Trophoblast cell (in vitro differentiated cells and primary cell): Measurements from ENCODE around the gene ENDOU.

Source experiments
- DNase-seq, 2 donors: peaks; one replicate each; pipeline ENCODE4 v3.0.0-alpha.2; 2016
- H2AFZ ChIP-seq: 2 replicates; pipeline ENCODE4 v1.6.1; 2013; ENCODE audit warnings: low read length, moderate library complexity, mild to moderate bottlenecking; ENCODE audit not compliant: insufficient read depth, poor library complexity
- H2AK5ac ChIP-seq: 2 replicates; pipeline ENCODE4 v1.6.1; 2013; ENCODE audit warnings: mild to moderate bottlenecking, low read length
- H2BK120ac ChIP-seq: 2 replicates; pipeline ENCODE4 v1.6.1; 2013; ENCODE audit warnings: low read length, mild to moderate bottlenecking, moderate library complexity; ENCODE audit not compliant: insufficient read depth, poor library complexity
- H2BK12ac ChIP-seq: 2 replicates; pipeline ENCODE4 v1.6.1; 2013; ENCODE audit warnings: mild to moderate bottlenecking, low read length, moderate library complexity
- H2BK5ac ChIP-seq: 2 replicates; pipeline ENCODE4 v1.6.1; 2013; ENCODE audit warnings: low read length, low read depth, moderate library complexity, mild to moderate bottlenecking; ENCODE audit not compliant: poor library complexity
- H3K14ac ChIP-seq: 2 replicates; pipeline ENCODE4 v1.6.1; 2013; ENCODE audit warnings: mild to moderate bottlenecking, low read length
- H3K18ac ChIP-seq: 2 replicates; pipeline ENCODE4 v1.6.1; 2013; ENCODE audit warnings: mild to moderate bottlenecking, low read length
- H3K23ac ChIP-seq: 2 replicates; pipeline ENCODE4 v1.6.1; 2013; ENCODE audit warnings: low read length
- H3K27ac ChIP-seq: 2 replicates; pipeline ENCODE4 v1.5.1; 2013; ENCODE audit warnings: low read depth, mild to moderate bottlenecking, inconsistent platforms, low read length, moderate library complexity
- H3K27me3 ChIP-seq: 2 replicates; pipeline ENCODE4 v1.6.1; 2013; ENCODE audit warnings: inconsistent platforms, mild to moderate bottlenecking, low read length, moderate library complexity; ENCODE audit not compliant: insufficient read depth
- H3K36me3 ChIP-seq, 2 experiments: 1 replicate in 1 of 2; 2 replicates in 1 of 2; pipeline ENCODE4 v1.6.1; 2013; ENCODE audit warnings: low read length in 2 of 2, mild to moderate bottlenecking in 2 of 2, moderate library complexity in 1 of 2; ENCODE audit not compliant: insufficient read depth in 2 of 2, control insufficient read depth in 1 of 2
- H3K4ac ChIP-seq: 2 replicates; pipeline ENCODE4 v1.6.1; 2013; ENCODE audit warnings: low read depth, mild to moderate bottlenecking, low read length, moderate library complexity
- H3K4me1 ChIP-seq, 2 experiments: 1 replicate in 1 of 2; 2 replicates in 1 of 2; pipeline ENCODE4 v1.6.1; 2013; ENCODE audit warnings: low read length in 2 of 2, mild to moderate bottlenecking in 2 of 2, moderate library complexity in 1 of 2; ENCODE audit not compliant: insufficient read depth in 2 of 2, control insufficient read depth in 1 of 2
- H3K4me2 ChIP-seq: 2 replicates; pipeline ENCODE4 v1.6.1; 2013; ENCODE audit warnings: inconsistent platforms, mild to moderate bottlenecking, low read length, moderate library complexity
- H3K4me3 ChIP-seq: 2 replicates; pipeline ENCODE4 v1.5.1; 2013; ENCODE audit warnings: mild to moderate bottlenecking, low read depth, low read length, inconsistent platforms
- H3K79me1 ChIP-seq: one replicate; pipeline ENCODE4 v1.6.1; 2013; ENCODE audit warnings: low read length
- H3K79me2 ChIP-seq: 2 replicates; pipeline ENCODE4 v1.6.1; 2013; ENCODE audit warnings: low read length, mild to moderate bottlenecking; ENCODE audit not compliant: control insufficient read depth, insufficient read depth, poor library complexity
- H3K9ac ChIP-seq: 2 replicates; pipeline ENCODE4 v1.6.1; 2013; ENCODE audit warnings: mild to moderate bottlenecking, low read length
- H3K9me3 ChIP-seq: 2 replicates; pipeline ENCODE4 v1.6.1; 2013; ENCODE audit warnings: low read depth, mild to moderate bottlenecking, control low read depth, inconsistent platforms, low read length; ENCODE audit not compliant: insufficient read depth
- H4K12ac ChIP-seq: 2 replicates; pipeline ENCODE4 v1.6.1; 2013; ENCODE audit warnings: low read depth, mild to moderate bottlenecking, low read length, moderate library complexity
- H4K8ac ChIP-seq: 2 replicates; pipeline ENCODE4 v1.6.1; 2013; ENCODE audit warnings: low read depth, mild to moderate bottlenecking, low read length, moderate library complexity
- H4K91ac ChIP-seq: one replicate; pipeline ENCODE4 v1.6.1; 2013; ENCODE audit warnings: low read depth, mild to moderate bottlenecking, low read length, moderate library complexity
- WGBS: extraction: QIAGEN DNeasy Blood & Tissue Kit; methylation state at CpG from one replicate; pipeline ENCODE4 v1.1.7; 2013; ENCODE audit warnings: missing lambda C conversion rate; ENCODE audit not compliant: insufficient read length, insufficient coverage; ENCODE audit errors: extremely low coverage; 5-methylcytosine and 5-hydroxymethylcytosine counted together

ENDOU gene

GRCh38 chr12:47751561-47751960 is 26.3 kb upstream of the ENDOU start:
- Histone ChIP-seq H3K79me1 (peaks cover 6% of the 10 kb centered on the region), H3K4me2 (no peak overlapping the region), H2BK5ac (no peak overlapping the region), H4K91ac (no peak overlapping the region), H4K12ac (no peak overlapping the region), H3K27ac (no peak overlapping the region), H2BK120ac (no peak overlapping the region), H3K36me3 (no peaks in the 10 kb centered on the region), H3K4ac (no peak overlapping the region), H3K4me3 (no peak overlapping the region), H2AK5ac (no peak overlapping the region), H3K23ac (no peak overlapping the region), H3K4me1 (peaks cover 26 to 32% of the 10 kb centered on the region in 2 experiments), H3K18ac (no peak overlapping the region), H2BK12ac (no peak overlapping the region), H4K8ac (no peak overlapping the region), H3K9me3 (peaks cover 1% of the 10 kb centered on the region), H3K14ac (no peak overlapping the region), H3K9ac (no peak overlapping the region), H3K79me2 (no peaks in the 10 kb centered on the region), H2AFZ (no peak overlapping the region), H3K27me3 (no peaks in the 10 kb centered on the region)
- DNase-seq: no peak
- no CpG with 5 or more reads among the region's 9 CpGs for WGBS

GRCh38 chr12:47750916-47751470 is 25.7 kb upstream of the ENDOU start:
- Histone ChIP-seq H3K27me3 (no peaks in the 10 kb centered on the region), H3K27ac (no peak overlapping the region), H3K79me2 (no peaks in the 10 kb centered on the region), H3K4ac (no peak overlapping the region), H3K36me3 (no peaks in the 10 kb centered on the region), H3K79me1 (peaks cover 6% of the 10 kb centered on the region), H4K8ac (no peak overlapping the region), H3K18ac (no peak overlapping the region), H4K91ac (no peak overlapping the region), H3K4me3 (no peak overlapping the region), H2AFZ (no peak overlapping the region), H3K9ac (no peak overlapping the region), H3K14ac (no peak overlapping the region), H2AK5ac (no peak overlapping the region), H2BK12ac (no peak overlapping the region), H3K4me2 (no peak overlapping the region), H3K4me1 (peaks cover 21 to 27% of the 10 kb centered on the region in 2 experiments), H3K23ac (no peak overlapping the region), H4K12ac (no peak overlapping the region), H2BK120ac (no peak overlapping the region), H2BK5ac (no peak overlapping the region), H3K9me3 (peaks cover 1% of the 10 kb centered on the region)
- no CpG with 5 or more reads among the region's 19 CpGs for WGBS
- no peak for DNase-seq

GRCh38 chr12:47750229-47750798 is 25.0 kb upstream of the ENDOU start:
- Histone ChIP-seq H4K91ac (no peak overlapping the region), H2BK5ac (no peak overlapping the region), H3K4me2 (no peak overlapping the region), H3K36me3 (no peaks in the 10 kb centered on the region), H3K9ac (no peak overlapping the region), H3K18ac (no peak overlapping the region), H2AFZ (no peak overlapping the region), H2BK12ac (no peak overlapping the region), H3K27ac (no peak overlapping the region), H3K4me1 (peaks cover 16 to 20% of the 10 kb centered on the region in 2 experiments), H4K8ac (no peak overlapping the region), H3K4me3 (no peak overlapping the region), H3K79me2 (no peaks in the 10 kb centered on the region), H3K14ac (no peak overlapping the region), H3K23ac (no peak overlapping the region), H3K79me1 (peaks cover 6% of the 10 kb centered on the region), H2BK120ac (no peak overlapping the region), H2AK5ac (no peak overlapping the region), H3K9me3 (peaks cover 1% of the 10 kb centered on the region), H3K4ac (no peak overlapping the region), H4K12ac (no peak overlapping the region), H3K27me3 (no peaks in the 10 kb centered on the region)
- WGBS: no CpG with 5 or more reads among the region's 10 CpGs
- no peak for DNase-seq

- Histone ChIP-seq H3K27me3 (no peaks in the 10 kb centered on the region), H3K4me1 (peaks cover 7 to 9% of the 10 kb centered on the region in 2 experiments), H3K9me3 (peaks cover 1% of the 10 kb centered on the region), H3K4ac (no peak overlapping the region), H3K4me2 (no peak overlapping the region), H3K18ac (no peak overlapping the region), H3K36me3 (no peaks in the 10 kb centered on the region), H4K8ac (no peak overlapping the region), H2BK12ac (no peak overlapping the region), H2BK5ac (no peak overlapping the region), H3K23ac (no peak overlapping the region), H2AK5ac (no peak overlapping the region), H3K14ac (no peak overlapping the region), H4K91ac (no peak overlapping the region), H3K79me1 (peaks cover 6% of the 10 kb centered on the region), H3K4me3 (no peak overlapping the region), H3K79me2 (no peaks in the 10 kb centered on the region), H4K12ac (no peak overlapping the region), H2AFZ (no peak overlapping the region), H2BK120ac (no peak overlapping the region), H3K9ac (no peak overlapping the region), H3K27ac (no peak overlapping the region)
- no CpG with 5 or more reads among the region's 3 CpGs for WGBS
- no peak for DNase-seq
These were observed 23.6 kb upstream of the ENDOU start for GRCh38 chr12:47748899-47749298.
